HCT116 (cell line): ENCODE measurements around the gene ABCB1. TPM values are rescaled to one million over a fixed set of nuclear protein-coding genes. Genes with fewer than 3 reads are reported as not detected.

Experiments
- ATAC-seq: fragments of 200-7000 bp; cut with Tn5 transposase; 2 replicates; pipeline ENCODE4 v1.9.1; 2020; ENCODE audit warnings: mild to moderate bottlenecking, moderate library complexity
- BruUV-seq: library from RNA; stranded (reverse); fragments of 400-500 nt; replicated peaks from 2 replicates; lab custom pipeline; 2021; lab: Mats Ljungman, UMichigan
- CTCF ChIA-PET: fragments of 300-600 bp; sonication (Branson Sonifier 250); formaldehyde crosslinking; loops from one replicate; lab custom pipeline; 2021; ENCODE audit warnings: antibody characterized with exemption; lab: Charles Lee
- POLR2A ChIA-PET: fragments of 300-600, 350-600 bp; sonication (Branson Sonifier 250); formaldehyde crosslinking; loops from one replicate; lab custom pipeline; 2021; ENCODE audit warnings: antibody characterized with exemption; lab: Charles Lee
- RAD21 ChIA-PET, 2 experiments: fragments of 300-600 bp; sonication (Branson Sonifier 250); formaldehyde crosslinking; loops; one replicate each; lab custom pipeline; 2023; ENCODE audit warnings: low total read pairs in 2 of 2; ENCODE audit not compliant: uncharacterized antibody in 2 of 2, unreplicated experiment in 2 of 2, low non-redundant PET in 1 of 2; lab: Charles Lee
- DNase-seq: peaks from one replicate; pipeline ENCODE4 v3.0.0-alpha.2; 2010; ENCODE audit warnings: low read depth, low spot score
- H2AFZ ChIP-seq: fragments of 200-600 bp; shearing (Covaris generic), sonication (generic); 2 replicates; pipeline ENCODE4 v1.6.1; 2017; ENCODE audit warnings: low read depth, mixed run types, mixed read lengths, antibody characterized with exemption, low read length; ENCODE audit not compliant: poor library complexity, severe bottlenecking
- H3K27ac ChIP-seq: 2 replicates; pipeline ENCODE4 v1.5.1; 2012; ENCODE audit warnings: low read depth, low read length
- H3K27me3 ChIP-seq: fragments of 200-600 bp; sonication (generic); 2 replicates; pipeline ENCODE4 v1.6.1; 2016; ENCODE audit warnings: mixed run types, low read length, mixed read lengths; ENCODE audit not compliant: insufficient read depth
- H3K36me3 ChIP-seq, 2 experiments: fragments of 200-500 bp in 1 of 2; fragments of 200-600 bp in 1 of 2; sonication (Bioruptor generic) in 1 of 2; sonication (generic) in 1 of 2; 2 replicates each; pipeline versions ENCODE4 v1.5.1 to v1.6.1; 2014 to 2016; ENCODE audit warnings: low read length in 2 of 2, inconsistent platforms in 1 of 2, mixed read lengths in 1 of 2, mixed run types in 1 of 2; ENCODE audit not compliant: insufficient read depth in 2 of 2, control insufficient read depth in 1 of 2
- H3K4me1 ChIP-seq, 2 experiments: fragments of 200-600 bp in 1 of 2; sonication (generic) in 1 of 2; 2 replicates each; pipeline versions ENCODE4 v1.5.1 to v1.6.1; 2012 to 2017; ENCODE audit warnings: low read length in 2 of 2, inconsistent platforms in 1 of 2, mild to moderate bottlenecking in 1 of 2, mixed read lengths in 1 of 2, mixed run types in 1 of 2, moderate library complexity in 1 of 2; ENCODE audit not compliant: insufficient read depth in 2 of 2, control insufficient read depth in 1 of 2
- H3K4me2 ChIP-seq: fragments of 200-600 bp; sonication (generic); 2 replicates; pipeline ENCODE4 v1.6.1; 2017; ENCODE audit warnings: mixed run types, low read length, mixed read lengths
- H3K4me3 ChIP-seq, 2 experiments: fragments of 200-600 bp in 1 of 2; sonication (generic) in 1 of 2; replicated peaks in 1 of 2; 2 replicates each; pipeline ENCODE4 v1.5.1; 2011 to 2016; ENCODE audit warnings: low read length in 2 of 2, control low read depth in 1 of 2, low read depth in 1 of 2, mild to moderate bottlenecking in 1 of 2, mixed read lengths in 1 of 2, mixed run types in 1 of 2
- H3K79me2 ChIP-seq: fragments of 200-600 bp; sonication (generic); 2 replicates; pipeline ENCODE4 v1.6.1; 2017; ENCODE audit warnings: mild to moderate bottlenecking, mixed run types, low read length, moderate library complexity, mixed read lengths; ENCODE audit not compliant: insufficient read depth
- H3K9ac ChIP-seq: fragments of 200-600 bp; sonication (generic); 2 replicates; pipeline ENCODE4 v1.6.1; 2016; ENCODE audit warnings: low read length, mixed read lengths
- H3K9me2 ChIP-seq: fragments of 200-600 bp; sonication (generic), shearing (Covaris generic); 2 replicates; pipeline ENCODE4 v1.6.1; 2017; ENCODE audit warnings: mixed run types, mild to moderate bottlenecking, moderate library complexity; ENCODE audit not compliant: insufficient read depth
- H3K9me3 ChIP-seq, 2 experiments: fragments of 200-500 bp in 1 of 2; fragments of 200-600 bp in 1 of 2; sonication (Bioruptor generic) in 1 of 2; sonication (generic) in 1 of 2; 2 replicates each; pipeline ENCODE4 v1.6.1; 2014 to 2017; ENCODE audit warnings: low read length in 2 of 2, mixed read lengths in 2 of 2, inconsistent platforms in 1 of 2, low read depth in 1 of 2, mild to moderate bottlenecking in 1 of 2, mixed run types in 1 of 2, moderate library complexity in 1 of 2; ENCODE audit not compliant: control insufficient read depth in 1 of 2, insufficient read depth in 1 of 2
- H4K20me1 ChIP-seq: fragments of 200-600 bp; sonication (generic), shearing (Covaris generic); 2 replicates; pipeline ENCODE4 v1.6.1; 2017; ENCODE audit warnings: mixed run types, mild to moderate bottlenecking, moderate library complexity; ENCODE audit not compliant: insufficient read depth
- CBX3 ChIP-seq: IDR thresholded peaks from 2 replicates; pipeline ENCODE4 v1.6.1; 2012; ENCODE audit warnings: low read depth
- EGR1 ChIP-seq: IDR thresholded peaks from 2 replicates; pipeline ENCODE4 v1.6.1; 2012; ENCODE audit warnings: low read depth
- EZH2 ChIP-seq: fragments of 200-600 bp; sonication (generic); IDR thresholded peaks from 2 replicates; pipeline ENCODE4 v1.6.1; 2017; ENCODE audit warnings: antibody characterized with exemption, mixed run types
- FOSL1 ChIP-seq: IDR thresholded peaks from 2 replicates; pipeline ENCODE4 v1.6.1; 2012; ENCODE audit warnings: low read depth
- JUND ChIP-seq: IDR thresholded peaks from 2 replicates; pipeline ENCODE4 v1.6.1; 2012
- RAD21 ChIP-seq: IDR thresholded peaks from 2 replicates; pipeline ENCODE4 v1.6.1; 2012; ENCODE audit warnings: low read depth, mild to moderate bottlenecking
- SP1 ChIP-seq: IDR thresholded peaks from 2 replicates; pipeline ENCODE4 v1.6.1; 2012; ENCODE audit warnings: low read depth
- SRF ChIP-seq: IDR thresholded peaks from 2 replicates; pipeline ENCODE4 v1.6.1; 2012; ENCODE audit warnings: low read depth
- YY1 ChIP-seq: IDR thresholded peaks from 2 replicates; pipeline ENCODE4 v1.6.1; 2011; ENCODE audit warnings: low read length, low read depth, moderate library complexity, mild to moderate bottlenecking; ENCODE audit not compliant: insufficient replicate concordance; ENCODE audit errors: extremely low read depth
- ZBTB33 ChIP-seq: IDR thresholded peaks from 2 replicates; pipeline ENCODE4 v1.6.1; 2011; ENCODE audit warnings: mild to moderate bottlenecking, low read length, moderate library complexity; ENCODE audit not compliant: insufficient replicate concordance; ENCODE audit errors: extremely low read depth
- ZNF274 ChIP-seq: fragments of 200-500 bp; sonication (Bioruptor generic); IDR thresholded peaks from 2 replicates; pipeline ENCODE4 v1.6.1; 2014; ENCODE audit warnings: mild to moderate bottlenecking, low read depth, low read length, inconsistent platforms
- intact Hi-C: fragments of 100-400 bp; cut with micrococcal nuclease; formaldehyde crosslinking; loops from 2 replicates; pipeline ENCODE4 v1.10.0; 2022
- total RNA-seq: library from RNA; stranded (reverse); gene quantifications from one replicate; pipeline ENCODE4 v1.2.1, GENCODE V29; 2021; ENCODE audit not compliant: unreplicated experiment
- TF ChIP-seq, protein P1 (sequence below): IDR thresholded peaks from 2 replicates; pipeline ENCODE4 v1.6.1; 2012

The ABCB1 gene
- total RNA-seq, 1 experiment from 2014 or later, result 1.8 TPM

- ChIA-PET RAD21 (no interaction called here), CTCF (no interaction called here), POLR2A (no interaction called here)
- Histone ChIP-seq H3K36me3 (no peaks in the 10 kb centered on the region), H3K27ac (no peak overlapping the region), H3K27me3 (no peaks in the 10 kb centered on the region), H3K9ac (no peak overlapping the region), H3K4me3 (no peak overlapping the region), H3K4me2 (peak overlapping the region; percentile 25), H3K9me2 (no peaks in the 10 kb centered on the region), H3K79me2 (no peaks in the 10 kb centered on the region), H2AFZ (no peak overlapping the region), H4K20me1 (no peaks in the 10 kb centered on the region), H3K4me1 (peaks cover 0 to 20% of the 10 kb centered on the region in 2 experiments; a peak in 3 of 4 replicates), H3K9me3 (no peaks in the 10 kb centered on the region)
- intact Hi-C loops, result no loop called here
- ATAC-seq (peak; percentile 40; the same call in 1 of the 2 replicates), DNase-seq (peak; percentile 23)
- TF ChIP-seq EGR1, result no peak
- TF ChIP-seq YY1, result no peak
- no peak for TF ChIP-seq SRF
- TF ChIP-seq SP1, result 0 out of 2 replicates have a peak, but pooled peaks have one; percentile 24
- TF ChIP-seq ZNF274, result no peak
- TF ChIP-seq CBX3, result no peak
- peak; percentile 48; the same call in 1 of the 2 replicates for TF ChIP-seq JUND
- TF ChIP-seq EZH2, result no peak
- TF ChIP-seq FOSL1, result peak; percentile 58
- TF ChIP-seq, protein P1, sequence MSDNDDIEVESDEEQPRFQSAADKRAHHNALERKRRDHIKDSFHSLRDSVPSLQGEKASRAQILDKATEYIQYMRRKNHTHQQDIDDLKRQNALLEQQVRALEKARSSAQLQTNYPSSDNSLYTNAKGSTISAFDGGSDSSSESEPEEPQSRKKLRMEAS, result no peak
- no peak for TF ChIP-seq RAD21
- no peak for TF ChIP-seq ZBTB33
- BruUV-seq, result no TSS peak
Observed at GRCh38 chr7:87570178-87570577, 30.5 kb downstream of the ABCB1 start.
